NCI-H2107 treated with DMSO at 0.1 percent for 48 hours (cell line): ENCODE data around the gene PHF11.
"Not testable (repeated sequence)": the region's sequence is repeated elsewhere in the genome, so short reads cannot be mapped to it uniquely, and the experiment has no call there.

Source experiments
- DNase-seq: peaks from one replicate; lab custom pipeline; 2025; ENCODE audit not compliant: unreplicated experiment; lab: John Stamatoyannopoulos, UW

Gene PHF11

GRCh38 chr13:49495783-49496762 lies at the start of gene PHF11:
Gene PHF11, plus strand, starts transcription at chr13:49495953. Its CDS starts 49 bp downstream, at chr13:49496002.
- peak; percentile 11 for DNase-seq

- no peak for DNase-seq
Measured at GRCh38 chr13:49446473-49446872, 49.3 kb upstream of the PHF11 start.

- DNase-seq: no peak
Measured at GRCh38 chr13:49448753-49449152, 47.0 kb upstream of the PHF11 start.

GRCh38 chr13:49450105-49450819 lies 45.5 kb upstream of the PHF11 start:
- no peak for DNase-seq

GRCh38 chr13:49452725-49453457 lies 42.9 kb upstream of the PHF11 start:
- DNase-seq: no peak

GRCh38 chr13:49453465-49453864 lies 42.3 kb upstream of the PHF11 start:
- DNase-seq: no peak

- DNase-seq: no peak
Measured at GRCh38 chr13:49454388-49455006, 41.3 kb upstream of the PHF11 start.

GRCh38 chr13:49455007-49455398 lies 40.8 kb upstream of the PHF11 start:
- DNase-seq: no peak

- no peak for DNase-seq
Measured at GRCh38 chr13:49456156-49456555, 39.6 kb upstream of the PHF11 start.

- no peak for DNase-seq
Measured at GRCh38 chr13:49457221-49457620, 38.5 kb upstream of the PHF11 start.

- DNase-seq: no peak
Measured at GRCh38 chr13:49459580-49459979, 36.2 kb upstream of the PHF11 start.

- no peak for DNase-seq
Measured at GRCh38 chr13:49464085-49464484, 31.7 kb upstream of the PHF11 start.

- DNase-seq: no peak
Measured at GRCh38 chr13:49464621-49465325, 31.0 kb upstream of the PHF11 start.

- no peak for DNase-seq
Measured at GRCh38 chr13:49466292-49466838, 29.4 kb upstream of the PHF11 start.

GRCh38 chr13:49472186-49472585 lies 23.6 kb upstream of the PHF11 start:
- DNase-seq: no peak

- DNase-seq: no peak
Measured at GRCh38 chr13:49476529-49476928, 19.2 kb upstream of the PHF11 start.

GRCh38 chr13:49481788-49482187 lies 14.0 kb upstream of the PHF11 start:
- no peak for DNase-seq

GRCh38 chr13:49488563-49488962 lies 7.2 kb upstream of the PHF11 start:
- no peak for DNase-seq

- no peak for DNase-seq
Measured at GRCh38 chr13:49494645-49495044, 1.1 kb upstream of the PHF11 start.

- not testable (repeated sequence) for DNase-seq
Measured at GRCh38 chr13:49496837-49497236, 1.1 kb downstream of the PHF11 start.
